HepG2 (cell line): ENCODE data around the gene GPR17. TPM values are rescaled to one million over a fixed set of nuclear protein-coding genes. Genes with fewer than 3 reads are reported as not detected.

Source experiments
- CHCHD3 ChIP-seq: sonication (generic); formaldehyde crosslinking; IDR thresholded peaks from 2 replicates; pipeline ENCODE4 v1.8.0; 2022; ENCODE audit warnings: mild to moderate bottlenecking, missing genetic modification reagents, moderate library complexity
- CSRNP1 ChIP-seq: sonication (generic); formaldehyde crosslinking; IDR thresholded peaks from 2 replicates; pipeline ENCODE4 v1.8.1; 2023; ENCODE audit warnings: mild to moderate bottlenecking, missing genetic modification reagents
- ERF ChIP-seq: IDR thresholded peaks from 2 replicates; pipeline ENCODE4 v1.6.1; 2018; ENCODE audit warnings: missing biosample characterization, missing genetic modification reagents
- HNRNPH1 ChIP-seq: fragments of 200-400 bp; formaldehyde crosslinking; optimal IDR thresholded peaks from 2 replicates; pipeline ENCODE3; 2017; ENCODE audit warnings: mild to moderate bottlenecking, low read depth, low read length
- KLF9 ChIP-seq: IDR thresholded peaks from 2 replicates; pipeline ENCODE4 v1.6.1; 2016; ENCODE audit warnings: low read depth
- LBX2 ChIP-seq: sonication (generic); formaldehyde crosslinking; IDR thresholded peaks from 2 replicates; pipeline ENCODE4 v1.5.0; 2020; ENCODE audit warnings: missing genetic modification reagents, mild to moderate bottlenecking, borderline replicate concordance
- MXI1 ChIP-seq: IDR thresholded peaks from 3 replicates; pipeline ENCODE4 v1.6.1; 2012; ENCODE audit warnings: low read depth, low read length, inconsistent platforms, borderline replicate concordance
- NFIC ChIP-seq: IDR thresholded peaks from 2 replicates; pipeline ENCODE4 v1.6.1; 2012; ENCODE audit warnings: mild to moderate bottlenecking, low read length, inconsistent platforms
- PAXIP1 ChIP-seq: sonication (generic); formaldehyde crosslinking; conservative IDR thresholded peaks from 2 replicates; pipeline ENCODE4 v1.4.0; 2020; ENCODE audit warnings: mild to moderate bottlenecking, missing genetic modification reagents, moderate library complexity
- RNF2 ChIP-seq: fragments of 450-650 bp; conservative IDR thresholded peaks from 2 replicates; pipeline ENCODE4 v1.6.1; 2016; ENCODE audit warnings: low read depth
- ZBTB21 ChIP-seq: sonication (generic); formaldehyde crosslinking; IDR thresholded peaks from 2 replicates; pipeline ENCODE4 v1.4.0; 2020; ENCODE audit warnings: missing genetic modification reagents
- ZC3H13 ChIP-seq: sonication (generic); formaldehyde crosslinking; IDR thresholded peaks from 2 replicates; pipeline ENCODE4 v1.8.1; 2023; ENCODE audit warnings: mild to moderate bottlenecking, missing genetic modification reagents, moderate library complexity
- ZNF263 ChIP-seq: sonication (generic); formaldehyde crosslinking; IDR thresholded peaks from 2 replicates; pipeline ENCODE4 v1.4.0; 2020; ENCODE audit warnings: missing genetic modification reagents
- ZNF354B ChIP-seq: sonication (generic); formaldehyde crosslinking; IDR thresholded peaks from 2 replicates; pipeline ENCODE4 v1.8.0; 2022; ENCODE audit warnings: mild to moderate bottlenecking, missing genetic modification reagents
- ZNF441 ChIP-seq: sonication (generic); formaldehyde crosslinking; IDR thresholded peaks from 2 replicates; pipeline ENCODE4 v1.7.0; 2021; ENCODE audit warnings: missing genetic modification reagents, borderline replicate concordance
- ZNF547 ChIP-seq: sonication (generic); formaldehyde crosslinking; IDR thresholded peaks from 2 replicates; pipeline ENCODE4 v1.5.1; 2020; ENCODE audit warnings: mild to moderate bottlenecking, missing genetic modification reagents
- ZNF670 ChIP-seq: sonication (generic); formaldehyde crosslinking; IDR thresholded peaks from 2 replicates; pipeline ENCODE4 v1.8.0; 2022; ENCODE audit warnings: mild to moderate bottlenecking, missing genetic modification reagents, borderline replicate concordance
- ZNF687 ChIP-seq: sonication (generic); formaldehyde crosslinking; IDR thresholded peaks from 2 replicates; pipeline ENCODE4 v1.5.1; 2020; ENCODE audit warnings: mild to moderate bottlenecking, missing genetic modification reagents, moderate library complexity
- polyA plus RNA-seq, 8 experiments: library from polyadenylated mRNA; depleted of rRNA in 3 of 8; stranded (reverse) in 7 of 8; unstranded in 1 of 8; fragments of >200 nt; fragmentation: Illumina TruSeq in 4 of 8; extraction: Trizol in 4 of 8; gene quantifications; 2 replicates each; pipeline versions ENCODE4 v1.2.1 to v1.2.3, GENCODE V29; 2011 to 2016; ENCODE audit warnings: low read depth in 4 of 8, missing spikeins in 1 of 8, mixed read lengths in 1 of 8; ENCODE audit not compliant: insufficient read depth in 1 of 8
- total RNA-seq, 5 experiments: library from RNA; depleted of rRNA; stranded (reverse); fragments of >200 nt; fragmentation: Illumina TruSeq; extraction: Trizol; gene quantifications; 2 replicates each; pipeline ENCODE4 v1.2.3, GENCODE V29; 2016; ENCODE audit warnings: low read depth in 1 of 5
- TF ChIP-seq, protein P1 (sequence below): IDR thresholded peaks from 2 replicates; pipeline ENCODE4 v1.6.1; 2016; ENCODE audit warnings: missing compliant biosample characterization, missing genetic modification reagents, borderline replicate concordance

The GPR17 gene
- total and polyA plus RNA-seq, 2 of the 13 experiments (the other 11 are each of a cell fraction or from before 2014, with no cell fraction given) = not detected

DNA sequence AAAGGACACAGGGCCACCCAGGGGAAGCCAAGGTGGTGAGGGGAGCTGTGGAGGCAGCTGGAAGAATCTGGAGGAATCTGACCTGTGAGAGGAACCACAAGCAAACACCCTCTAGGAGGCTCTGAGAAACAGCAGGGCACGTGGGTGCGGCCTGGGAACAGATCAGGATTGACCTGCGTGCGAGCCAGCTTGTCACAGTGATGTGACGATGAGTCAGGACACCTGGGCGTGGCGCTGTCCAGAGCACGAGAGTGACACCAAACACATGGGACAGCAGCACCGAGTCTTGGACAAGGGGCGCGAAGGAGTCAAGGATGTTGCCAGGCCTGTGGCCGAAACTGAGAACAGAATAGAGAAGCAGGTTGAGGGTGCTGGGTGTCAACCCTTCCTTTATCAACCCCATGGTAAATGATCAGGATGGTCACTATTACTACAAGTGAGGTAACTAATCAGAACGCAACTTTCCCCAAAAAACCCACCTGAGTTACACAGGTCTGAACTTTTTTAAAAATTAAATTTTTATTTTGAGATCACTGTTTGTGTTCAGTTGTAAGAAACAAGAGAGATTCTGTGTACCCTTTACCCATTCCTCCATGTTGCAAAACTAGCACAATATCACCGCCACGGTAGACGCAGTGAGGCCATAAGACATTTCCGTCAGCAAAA, 54.7 kb downstream of the GPR17 start (continued):
- TF ChIP-seq ZC3H13 (CRISPR knock-in tag) (no peak), ZBTB21 (CRISPR knock-in tag) (peak; percentile 44; the same call in 1 of the 2 replicates), ZNF441 (CRISPR knock-in tag) (no peak), MXI1 (peak; percentile 94; the same call in 2 of the 3 replicates), LBX2 (CRISPR knock-in tag) (no peak), ZNF354B (CRISPR knock-in tag) (0 out of 2 replicates have a peak, but pooled peaks have one; percentile 51), ZNF263 (CRISPR knock-in tag) (peak; percentile 42; the same call in 1 of the 2 replicates), CSRNP1 (CRISPR knock-in tag) (peak; percentile 82; the same call in 1 of the 2 replicates), ZNF547 (no peak), RNF2 (peak; percentile 68; the same call in 1 of the 2 replicates), PAXIP1 (peak; percentile 13; the same call in 1 of the 2 replicates), ZNF687 (CRISPR knock-in tag) (peak; percentile 89), KLF9 (CRISPR knock-in tag) (peak; percentile 90; the same call in 1 of the 2 replicates), CHCHD3 (CRISPR knock-in tag) (no peak), ZNF670 (no peak), HNRNPH1 (no peak), ERF (CRISPR knock-in tag) (0 out of 2 replicates have a peak, but pooled peaks have one; percentile 76), NFIC (no peak)
- TF ChIP-seq, protein P1, sequence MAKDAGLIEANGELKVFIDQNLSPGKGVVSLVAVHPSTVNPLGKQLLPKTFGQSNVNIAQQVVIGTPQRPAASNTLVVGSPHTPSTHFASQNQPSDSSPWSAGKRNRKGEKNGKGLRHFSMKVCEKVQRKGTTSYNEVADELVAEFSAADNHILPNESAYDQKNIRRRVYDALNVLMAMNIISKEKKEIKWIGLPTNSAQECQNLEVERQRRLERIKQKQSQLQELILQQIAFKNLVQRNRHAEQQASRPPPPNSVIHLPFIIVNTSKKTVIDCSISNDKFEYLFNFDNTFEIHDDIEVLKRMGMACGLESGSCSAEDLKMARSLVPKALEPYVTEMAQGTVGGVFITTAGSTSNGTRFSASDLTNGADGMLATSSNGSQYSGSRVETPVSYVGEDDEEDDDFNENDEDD = peak; percentile 93
